Epithelial cell of proximal tubule (primary cell): ENCODE data around the gene ATP2A1. TPM values are rescaled to one million over a fixed set of nuclear protein-coding genes. Genes with fewer than 3 reads are reported as not detected.

Source experiments
- DNase-seq: peaks from one replicate; pipeline ENCODE4 v3.0.0-alpha.2; 2011; ENCODE audit warnings: low read depth
- H3K4me3 ChIP-seq: 2 replicates; pipeline ENCODE4 v1.5.1; 2011; ENCODE audit warnings: low read depth, mild to moderate bottlenecking, low read length
- total RNA-seq: library from RNA; depleted of rRNA; stranded (reverse); fragments of >200 nt; gene quantifications from 2 replicates; pipeline ENCODE4 v1.2.3, GENCODE V29; 2015
- TF ChIP-seq, protein P1 (sequence below): conservative IDR thresholded peaks from 2 replicates; pipeline ENCODE4 v1.5.1; 2012; ENCODE audit warnings: low read depth, mild to moderate bottlenecking, low read length

ATP2A1 gene
- total RNA-seq, 1 donor from 2014 or later: 0.92 TPM

- H3K4me3 ChIP-seq: no peak overlapping the region
- TF ChIP-seq, protein P1, sequence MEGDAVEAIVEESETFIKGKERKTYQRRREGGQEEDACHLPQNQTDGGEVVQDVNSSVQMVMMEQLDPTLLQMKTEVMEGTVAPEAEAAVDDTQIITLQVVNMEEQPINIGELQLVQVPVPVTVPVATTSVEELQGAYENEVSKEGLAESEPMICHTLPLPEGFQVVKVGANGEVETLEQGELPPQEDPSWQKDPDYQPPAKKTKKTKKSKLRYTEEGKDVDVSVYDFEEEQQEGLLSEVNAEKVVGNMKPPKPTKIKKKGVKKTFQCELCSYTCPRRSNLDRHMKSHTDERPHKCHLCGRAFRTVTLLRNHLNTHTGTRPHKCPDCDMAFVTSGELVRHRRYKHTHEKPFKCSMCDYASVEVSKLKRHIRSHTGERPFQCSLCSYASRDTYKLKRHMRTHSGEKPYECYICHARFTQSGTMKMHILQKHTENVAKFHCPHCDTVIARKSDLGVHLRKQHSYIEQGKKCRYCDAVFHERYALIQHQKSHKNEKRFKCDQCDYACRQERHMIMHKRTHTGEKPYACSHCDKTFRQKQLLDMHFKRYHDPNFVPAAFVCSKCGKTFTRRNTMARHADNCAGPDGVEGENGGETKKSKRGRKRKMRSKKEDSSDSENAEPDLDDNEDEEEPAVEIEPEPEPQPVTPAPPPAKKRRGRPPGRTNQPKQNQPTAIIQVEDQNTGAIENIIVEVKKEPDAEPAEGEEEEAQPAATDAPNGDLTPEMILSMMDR: no peak
- DNase-seq: no peak
Observed at GRCh38 chr16:28843766-28844165, 34.5 kb upstream of the ATP2A1 start.

GRCh38 chr16:28844226-28844885, 33.9 kb upstream of the ATP2A1 start:
- TF ChIP-seq, protein P1: no peak
- DNase-seq: no peak
- no peak overlapping the region for H3K4me3 ChIP-seq

- DNase-seq: no peak
- TF ChIP-seq, protein P1: no peak
- H3K4me3 ChIP-seq: peak overlapping the region; percentile 91
Observed at GRCh38 chr16:28845293-28845692, 33.0 kb upstream of the ATP2A1 start.

DNA sequence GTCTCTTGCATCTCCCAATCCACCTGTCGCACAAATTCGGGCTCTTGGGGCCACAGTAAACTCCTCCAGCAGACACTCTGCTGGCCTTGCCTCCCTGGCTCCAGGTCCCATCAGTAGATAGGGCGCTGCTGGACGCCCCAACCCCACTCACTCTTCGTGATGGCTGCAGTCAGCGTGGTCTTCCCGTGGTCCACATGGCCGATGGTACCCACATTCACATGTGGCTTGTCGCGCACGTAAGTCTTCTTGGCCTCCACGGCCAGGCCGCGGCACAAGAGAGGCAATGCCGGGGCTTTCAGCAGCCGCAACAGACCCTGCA, 32.6 kb upstream of the ATP2A1 start:
- TF ChIP-seq, protein P1: no peak
- H3K4me3 ChIP-seq: peak overlapping the region; percentile 91
- no peak for DNase-seq

GRCh38 chr16:28846080-28846932, 32.0 kb upstream of the ATP2A1 start, which contains the start of gene TUFM:
TSS of gene TUFM (minus strand) at chr16:28846348. CDS start at chr16:28846269, 79 bp downstream.
- peak; percentile 75 for DNase-seq
- TF ChIP-seq, protein P1: peak; percentile 60

DNA sequence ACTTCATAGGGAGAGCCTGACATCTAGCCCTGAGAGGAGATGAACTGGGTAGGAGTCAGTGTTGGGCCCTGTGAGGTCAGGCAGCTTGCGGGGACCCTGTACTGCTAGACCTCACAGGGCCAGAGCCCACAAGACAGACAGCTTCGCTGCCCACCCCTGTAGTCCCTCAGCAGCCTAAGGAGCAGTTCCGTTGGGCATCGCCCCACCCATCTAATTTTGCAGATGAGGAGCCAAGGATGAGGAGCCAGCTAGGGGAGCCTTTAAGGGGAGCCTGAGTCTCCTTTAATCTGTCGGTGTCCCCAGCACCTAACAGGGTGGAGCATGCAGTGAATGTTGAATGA, 31.4 kb upstream of the ATP2A1 start:
- no peak for DNase-seq
- H3K4me3 ChIP-seq: peak overlapping the region; percentile 91
- TF ChIP-seq, protein P1: no peak

More at GRCh38 chr16:28846080-28846932, 32.0 kb upstream of the ATP2A1 start, which contains the start of gene TUFM:
- H3K4me3 ChIP-seq: peak within 1 kb of the TSS; percentile 91

DNA sequence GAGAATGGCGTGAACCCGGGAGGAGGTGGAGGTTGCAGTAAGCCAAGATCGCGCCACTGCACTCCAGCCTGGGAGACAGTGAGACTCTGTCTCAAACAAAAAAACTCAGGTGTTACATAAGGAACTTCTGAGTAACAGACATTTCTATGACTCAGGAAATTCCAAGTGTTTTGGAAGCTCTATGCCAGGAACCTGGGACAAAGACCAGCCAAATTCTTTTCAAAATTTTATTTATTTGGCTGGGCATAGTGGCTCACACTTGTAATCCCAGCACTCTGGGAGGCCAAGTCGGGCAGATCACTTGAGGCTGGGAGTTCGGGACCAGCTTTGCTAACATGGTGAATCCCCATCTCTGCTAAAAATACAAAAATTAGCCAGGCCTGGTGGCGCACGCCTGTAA, 19.9 kb upstream of the ATP2A1 start:
- no peak for DNase-seq
- H3K4me3 ChIP-seq: no peak overlapping the region
- TF ChIP-seq, protein P1: no peak
